Hair follicular keratinocyte (primary cell): Measurements from ENCODE around the gene SCO2. TPM values are rescaled to one million over a fixed set of nuclear protein-coding genes. Genes with fewer than 3 reads are reported as not detected.

Experiments used
- total RNA-seq: library from RNA; depleted of rRNA; stranded (reverse); fragments of >200 nt; gene quantifications from 2 replicates; pipeline ENCODE4 v1.2.3, GENCODE V29; 2015

SCO2 gene
- 2.9 and 5.4 TPM in 2 replicates for total RNA-seq

GRCh38 chr22:50525104-50525857 is at the start of gene SCO2:
Gene SCO2 (minus strand): TSS chr22:50525598. CDS start chr22:50524411, 1,187 bp downstream.

GRCh38 chr22:50562523-50563412 is 37.4 kb upstream of the SCO2 start, which contains the start of gene SYCE3:
Gene SYCE3 (minus strand): TSS chr22:50562919. CDS start chr22:50556405, 6,514 bp downstream.

GRCh38 chr22:50545522-50546325 is 20.3 kb upstream of the SCO2 start, which contains the start of gene KLHDC7B:
Gene KLHDC7B (plus strand): TSS chr22:50545899. CDS start chr22:50546244, 345 bp downstream.

GRCh38 chr22:50529897-50530579 is 4.6 kb upstream of the SCO2 start, which contains the start of gene TYMP:
Gene TYMP (minus strand): TSS chr22:50530012. CDS start chr22:50529709, 303 bp downstream.

GRCh38 chr22:50507991-50508884 is 17.2 kb downstream of the SCO2 start, which contains the start of gene NCAPH2:
Gene NCAPH2 (plus strand): TSS chr22:50508224. CDS start chr22:50508338, 114 bp downstream.

GRCh38 chr22:50507421-50507990 is 17.9 kb downstream of the SCO2 start, which contains the start of gene LMF2:
Gene LMF2 (minus strand): TSS chr22:50507702. CDS start chr22:50507675, 27 bp downstream.

GRCh38 chr22:50486561-50487289 is 38.7 kb downstream of the SCO2 start, which contains the start of gene MIOX:
Gene MIOX (plus strand): TSS chr22:50486859. CDS start chr22:50486898, 39 bp downstream.

GRCh38 chr22:50481440-50482106 is 43.8 kb downstream of the SCO2 start, which contains the start of gene ADM2:
Gene ADM2 (plus strand): TSS chr22:50481543. CDS start chr22:50481848, 305 bp downstream.

GRCh38 chr22:50474710-50475651 is 50.4 kb downstream of the SCO2 start, which contains the start of gene SBF1:
Gene SBF1 (minus strand): TSS chr22:50475035. CDS start chr22:50474840, 195 bp downstream.

Other genes starting within 250 kb of the SCO2 start
- gene PLXNB2, start 218.0 kb downstream of the SCO2 start, total RNA-seq, result 73.7 and 104 TPM in 2 replicates
- 0.49 and 1.0 TPM in 2 replicates for gene DENND6B, start 198.6 kb downstream of the SCO2 start, total RNA-seq
- 31.8 and 35.9 TPM in 2 replicates for gene PPP6R2, start 182.3 kb downstream of the SCO2 start, total RNA-seq
- gene SBF1, start 50.6 kb downstream of the SCO2 start, total RNA-seq, result 51.1 and 67.3 TPM in 2 replicates
- 3.5 and 13.8 TPM in 2 replicates for gene ADM2, start 44.1 kb downstream of the SCO2 start, total RNA-seq
- not detected in 2 replicates for gene MIOX, start 38.7 kb downstream of the SCO2 start, total RNA-seq
- 46.6 and 50.8 TPM in 2 replicates for gene LMF2, start 17.9 kb downstream of the SCO2 start, total RNA-seq
- 38.7 and 70.9 TPM in 2 replicates for gene NCAPH2, start 17.4 kb downstream of the SCO2 start, total RNA-seq
- 70.9 and 112 TPM in 2 replicates for gene TYMP, start 4.4 kb upstream of the SCO2 start, total RNA-seq
- not detected in 2 replicates for gene KLHDC7B, start 20.3 kb upstream of the SCO2 start, total RNA-seq
- gene SYCE3, start 37.3 kb upstream of the SCO2 start, total RNA-seq, result not detected in 2 replicates
- gene CPT1B, start 52.8 kb upstream of the SCO2 start, total RNA-seq, result 2.2 and 7.8 TPM in 2 replicates
- gene CHKB, start 57.3 kb upstream of the SCO2 start, total RNA-seq, result 26.4 and 35.1 TPM in 2 replicates
- 0.72 and 1.1 TPM in 2 replicates for gene MAPK8IP2, start 75.2 kb upstream of the SCO2 start, total RNA-seq
- 41.6 and 55.7 TPM in 2 replicates for gene ARSA, start 102.6 kb upstream of the SCO2 start, total RNA-seq
- gene SHANK3, start 147.2 kb upstream of the SCO2 start, total RNA-seq, result 3.9 and 5.2 TPM in 2 replicates
- not detected in 2 replicates for gene ACR, start 212.6 kb upstream of the SCO2 start, total RNA-seq